ENCODE measurements around the gene MEGF11.

Gene MEGF11

DNA sequence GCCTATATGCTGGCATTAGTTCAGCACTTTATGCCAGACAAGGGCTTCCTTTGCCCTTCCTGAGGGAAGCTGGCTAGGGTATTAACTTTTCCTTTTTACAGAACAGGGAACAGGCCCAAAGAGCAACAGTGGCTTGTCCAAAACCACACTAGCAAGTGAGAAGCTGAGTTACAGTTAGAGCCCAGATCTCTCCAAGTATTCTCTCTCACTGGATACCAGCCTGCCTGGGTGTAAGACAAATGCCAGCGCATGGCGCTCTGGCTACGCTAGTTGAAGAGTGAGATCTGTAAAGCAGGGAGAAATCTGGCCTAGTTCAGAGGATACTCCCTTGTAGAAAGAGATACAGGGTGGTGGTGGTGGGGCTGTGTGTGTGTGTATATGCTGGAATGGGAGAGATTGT lies 345.9 kb downstream of the MEGF11 start (continued):
- TF ChIP-seq KLF10 (tag by site-specific recombination; IDR thresholded peaks at IDR 0.05), result no peak

DNA sequence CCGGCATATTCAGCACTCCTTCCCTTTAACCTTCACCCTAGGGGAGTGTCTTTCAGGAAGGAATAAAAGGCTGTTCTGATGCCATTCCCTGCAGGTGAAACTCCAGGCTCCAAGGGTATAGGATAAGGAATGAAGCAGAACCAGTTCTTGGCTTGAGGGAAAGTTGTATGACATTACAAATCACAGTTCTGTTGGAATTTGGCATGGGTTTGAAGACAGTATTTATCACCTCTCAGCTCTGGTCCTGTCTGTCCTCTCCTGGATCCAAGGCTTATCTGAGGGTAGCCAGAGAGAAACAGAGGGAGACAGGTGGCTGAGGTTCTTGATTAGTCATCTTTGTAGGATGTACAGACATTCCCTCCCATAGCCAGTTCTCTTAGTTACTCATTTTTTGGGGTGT lies 347.2 kb downstream of the MEGF11 start:
- ChIA-PET CTCF (interaction anchor here (0.5 to 1.6 kb wide), 2 partner anchors 8 to 398 kb away, joined by 3 to 5 read pairs; no protein-coding TSS in a partner anchor), POLR2A (no interaction called here)

DNA sequence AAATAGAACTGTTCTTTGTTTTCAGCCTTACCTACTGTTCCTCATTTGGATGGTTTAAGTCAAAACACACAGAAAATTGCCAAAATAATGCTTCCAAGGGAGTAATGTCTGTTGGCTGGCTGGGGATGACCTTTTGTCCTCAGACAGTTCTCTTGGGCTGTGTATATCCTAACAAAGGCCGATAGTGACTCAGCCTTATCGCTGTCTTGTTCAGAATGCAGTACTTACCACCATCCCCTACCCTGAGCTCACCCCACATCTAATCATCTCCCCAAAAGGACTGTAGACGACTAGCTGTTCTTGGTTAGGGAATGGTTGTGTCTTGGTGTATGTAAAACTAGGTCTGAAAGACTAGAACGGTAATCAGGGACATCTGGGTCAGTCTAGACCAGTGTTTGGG lies 349.2 kb downstream of the MEGF11 start:
- Histone ChIP-seq H3K4me1 (ENCODE audit: control insufficient read depth, insufficient read depth, low read length) (no peaks in the 10 kb centered on the region), H3K36me3 (ENCODE audit: control insufficient read depth in 2 of 2, insufficient read depth in 1 of 2, low read length in 2 of 2) (peaks cover 3 to 87% of the 10 kb centered on the region in 2 experiments; a peak in 2 of 3 replicates), H3K27ac (ENCODE audit: extremely low read depth, low read depth, low read length) (no peak overlapping the region), H3K9me3 (ENCODE audit: control insufficient read depth, insufficient read depth, low read depth, low read length) (no peaks in the 10 kb centered on the region), H3K4me3 (ENCODE audit: low read depth, low read length) (no peak overlapping the region)
- TF ChIP-seq, protein P1, sequence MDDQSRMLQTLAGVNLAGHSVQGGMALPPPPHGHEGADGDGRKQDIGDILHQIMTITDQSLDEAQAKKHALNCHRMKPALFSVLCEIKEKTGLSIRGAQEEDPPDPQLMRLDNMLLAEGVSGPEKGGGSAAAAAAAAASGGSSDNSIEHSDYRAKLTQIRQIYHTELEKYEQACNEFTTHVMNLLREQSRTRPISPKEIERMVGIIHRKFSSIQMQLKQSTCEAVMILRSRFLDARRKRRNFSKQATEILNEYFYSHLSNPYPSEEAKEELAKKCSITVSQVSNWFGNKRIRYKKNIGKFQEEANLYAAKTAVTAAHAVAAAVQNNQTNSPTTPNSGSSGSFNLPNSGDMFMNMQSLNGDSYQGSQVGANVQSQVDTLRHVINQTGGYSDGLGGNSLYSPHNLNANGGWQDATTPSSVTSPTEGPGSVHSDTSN (CRISPR knock-in tag; IDR thresholded peaks at IDR 0.05), result no peak
- no peak for TF ChIP-seq MEIS1 (CRISPR knock-in tag; IDR thresholded peaks at IDR 0.05; ENCODE audit: borderline replicate concordance)
- TF ChIP-seq, protein P2, sequence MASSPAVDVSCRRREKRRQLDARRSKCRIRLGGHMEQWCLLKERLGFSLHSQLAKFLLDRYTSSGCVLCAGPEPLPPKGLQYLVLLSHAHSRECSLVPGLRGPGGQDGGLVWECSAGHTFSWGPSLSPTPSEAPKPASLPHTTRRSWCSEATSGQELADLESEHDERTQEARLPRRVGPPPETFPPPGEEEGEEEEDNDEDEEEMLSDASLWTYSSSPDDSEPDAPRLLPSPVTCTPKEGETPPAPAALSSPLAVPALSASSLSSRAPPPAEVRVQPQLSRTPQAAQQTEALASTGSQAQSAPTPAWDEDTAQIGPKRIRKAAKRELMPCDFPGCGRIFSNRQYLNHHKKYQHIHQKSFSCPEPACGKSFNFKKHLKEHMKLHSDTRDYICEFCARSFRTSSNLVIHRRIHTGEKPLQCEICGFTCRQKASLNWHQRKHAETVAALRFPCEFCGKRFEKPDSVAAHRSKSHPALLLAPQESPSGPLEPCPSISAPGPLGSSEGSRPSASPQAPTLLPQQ (tag by site-specific recombination; IDR thresholded peaks at IDR 0.05), result no peak
- POLR2A ChIA-PET, result interaction anchor here (0.6 to 1.2 kb wide), 2 partner anchors 35 to 37 kb away, joined by 4 to 5 read pairs; partner anchors contain the start of gene RAB11A
- CTCF ChIA-PET, result interaction anchor here (1.7 kb wide), 1 partner anchor 266 kb away, joined by 6 read pairs; no protein-coding TSS in a partner anchor

More for the DNA sequence above, 347.2 kb downstream of the MEGF11 start:
- Histone ChIP-seq H3K4me3 (ENCODE audit: low read depth, low read length) (no peak overlapping the region), H3K4me1 (ENCODE audit: control insufficient read depth, insufficient read depth, low read length) (no peaks in the 10 kb centered on the region), H3K27ac (ENCODE audit: extremely low read depth, low read depth, low read length) (no peak overlapping the region), H3K9me3 (ENCODE audit: control insufficient read depth, insufficient read depth, low read depth, low read length) (no peaks in the 10 kb centered on the region), H3K36me3 (ENCODE audit: control insufficient read depth in 2 of 2, insufficient read depth in 1 of 2, low read length in 2 of 2) (peaks cover 3 to 87% of the 10 kb centered on the region in 2 experiments; a peak in 2 of 3 replicates)
- TF ChIP-seq TRIM28 (IDR thresholded peaks at IDR 0.05; ENCODE audit: borderline replicate concordance, low read length) (no peak), ZNF561 (tag by site-specific recombination; IDR thresholded peaks at IDR 0.05; ENCODE audit: borderline replicate concordance) (no peak), ZNF670 (tag by site-specific recombination; IDR thresholded peaks at IDR 0.05; ENCODE audit: low read depth) (no peak), SCRT1 (tag by site-specific recombination; IDR thresholded peaks at IDR 0.05; ENCODE audit: borderline replicate concordance) (no peak), IKZF3 (tag by site-specific recombination; IDR thresholded peaks at IDR 0.05) (no peak), KLF10 (tag by site-specific recombination; IDR thresholded peaks at IDR 0.05) (no peak), ZNF510 (tag by site-specific recombination; IDR thresholded peaks at IDR 0.05; ENCODE audit: insufficient replicate concordance) (no peak), ZNF416 (tag by site-specific recombination; IDR thresholded peaks at IDR 0.05) (no peak), SALL2 (tag by site-specific recombination; IDR thresholded peaks at IDR 0.05; ENCODE audit: borderline replicate concordance) (no peak), ZNF221 (tag by site-specific recombination; IDR thresholded peaks at IDR 0.05; ENCODE audit: borderline replicate concordance) (no peak), ZNF146 (tag by site-specific recombination; IDR thresholded peaks at IDR 0.05) (no peak), YY1 (tag by site-specific recombination; IDR thresholded peaks at IDR 0.05) (no peak), ZNF350 (tag by site-specific recombination; IDR thresholded peaks at IDR 0.05) (no peak), ZNF843 (tag by site-specific recombination; IDR thresholded peaks at IDR 0.05) (no peak)
- TF ChIP-seq, protein P3, sequence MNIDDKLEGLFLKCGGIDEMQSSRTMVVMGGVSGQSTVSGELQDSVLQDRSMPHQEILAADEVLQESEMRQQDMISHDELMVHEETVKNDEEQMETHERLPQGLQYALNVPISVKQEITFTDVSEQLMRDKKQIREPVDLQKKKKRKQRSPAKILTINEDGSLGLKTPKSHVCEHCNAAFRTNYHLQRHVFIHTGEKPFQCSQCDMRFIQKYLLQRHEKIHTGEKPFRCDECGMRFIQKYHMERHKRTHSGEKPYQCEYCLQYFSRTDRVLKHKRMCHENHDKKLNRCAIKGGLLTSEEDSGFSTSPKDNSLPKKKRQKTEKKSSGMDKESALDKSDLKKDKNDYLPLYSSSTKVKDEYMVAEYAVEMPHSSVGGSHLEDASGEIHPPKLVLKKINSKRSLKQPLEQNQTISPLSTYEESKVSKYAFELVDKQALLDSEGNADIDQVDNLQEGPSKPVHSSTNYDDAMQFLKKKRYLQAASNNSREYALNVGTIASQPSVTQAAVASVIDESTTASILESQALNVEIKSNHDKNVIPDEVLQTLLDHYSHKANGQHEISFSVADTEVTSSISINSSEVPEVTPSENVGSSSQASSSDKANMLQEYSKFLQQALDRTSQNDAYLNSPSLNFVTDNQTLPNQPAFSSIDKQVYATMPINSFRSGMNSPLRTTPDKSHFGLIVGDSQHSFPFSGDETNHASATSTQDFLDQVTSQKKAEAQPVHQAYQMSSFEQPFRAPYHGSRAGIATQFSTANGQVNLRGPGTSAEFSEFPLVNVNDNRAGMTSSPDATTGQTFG (tag by site-specific recombination; IDR thresholded peaks at IDR 0.05; ENCODE audit: borderline replicate concordance), result no peak
